ENCODE measurements around the gene TLCD3B.

GRCh38 chr16:30069611-30070462, 38.8 kb upstream of the TLCD3B start:
- TF ChIP-seq CTCF (conservative IDR thresholded peaks at IDR 0.05), result no peak
- no peak for TF ChIP-seq ZFX (IDR thresholded peaks at IDR 0.05)
